Skeletal muscle tissue (tissue), 4 donors: Measurements from ENCODE around the gene ID2. TPM values are rescaled to one million over a fixed set of nuclear protein-coding genes. Genes with fewer than 3 reads are reported as not detected.

Experiments used
- H3K27ac ChIP-seq: one replicate; pipeline ENCODE4 v1.7.0; 2013; ENCODE audit warnings: mild to moderate bottlenecking, low read depth, low read length, inconsistent platforms
- H3K27me3 ChIP-seq, 3 donors: one replicate each; pipeline ENCODE4 v1.7.0; 2013; ENCODE audit warnings: low read length in 3 of 3; ENCODE audit not compliant: control insufficient read depth in 3 of 3, insufficient read depth in 3 of 3
- H3K36me3 ChIP-seq, 3 donors: one replicate each; pipeline ENCODE4 v1.7.0; 2013; ENCODE audit warnings: low read length in 3 of 3; ENCODE audit not compliant: control insufficient read depth in 3 of 3, insufficient read depth in 3 of 3
- H3K4me1 ChIP-seq, 3 donors: one replicate each; pipeline ENCODE4 v1.7.0; 2013; ENCODE audit warnings: low read length in 3 of 3, mild to moderate bottlenecking in 3 of 3; ENCODE audit not compliant: control insufficient read depth in 3 of 3, insufficient read depth in 3 of 3
- H3K4me3 ChIP-seq, 3 donors: one replicate each; pipeline ENCODE4 v1.7.0; 2013; ENCODE audit warnings: low read length in 3 of 3
- H3K9ac ChIP-seq, 3 donors: one replicate each; pipeline ENCODE4 v1.7.0; 2013; ENCODE audit warnings: low read length in 3 of 3, mild to moderate bottlenecking in 3 of 3, moderate library complexity in 2 of 3, low read depth in 1 of 3
- H3K9me3 ChIP-seq, 3 donors: one replicate each; pipeline ENCODE4 v1.7.0; 2013; ENCODE audit warnings: low read length in 3 of 3; ENCODE audit not compliant: control insufficient read depth in 3 of 3
- total RNA-seq: library from RNA; depleted of rRNA; stranded (reverse); fragments of >200 nt; gene quantifications from one replicate; pipeline ENCODE4 v1.2.3, GENCODE V29; 2014
- donor health status: Osteomylitis.

Gene ID2
- 35.0 TPM for total RNA-seq

- Histone ChIP-seq H3K4me1 (peaks cover 29 to 48% (median 46%) of the 10 kb centered on the region in 3 donors), H3K36me3 (peaks cover 0 to 2% (median 0%) of the 10 kb centered on the region in 3 donors), H3K27me3 (no peaks in the 10 kb centered on the region), H3K27ac (peak within 1 kb of the TSS; percentile 96), H3K4me3 (peak within 1 kb of the TSS; percentile 92 to 95 (median 95)), H3K9ac (peak within 1 kb of the TSS; percentile 76 to 92 (median 82)), H3K9me3 (no peaks in the 10 kb centered on the region)
Measured at GRCh38 chr2:8681786-8682692, at the start of gene ID2. ID2 (plus strand) TSS chr2:8682056; CDS start chr2:8682166, 110 bp downstream.

DNA sequence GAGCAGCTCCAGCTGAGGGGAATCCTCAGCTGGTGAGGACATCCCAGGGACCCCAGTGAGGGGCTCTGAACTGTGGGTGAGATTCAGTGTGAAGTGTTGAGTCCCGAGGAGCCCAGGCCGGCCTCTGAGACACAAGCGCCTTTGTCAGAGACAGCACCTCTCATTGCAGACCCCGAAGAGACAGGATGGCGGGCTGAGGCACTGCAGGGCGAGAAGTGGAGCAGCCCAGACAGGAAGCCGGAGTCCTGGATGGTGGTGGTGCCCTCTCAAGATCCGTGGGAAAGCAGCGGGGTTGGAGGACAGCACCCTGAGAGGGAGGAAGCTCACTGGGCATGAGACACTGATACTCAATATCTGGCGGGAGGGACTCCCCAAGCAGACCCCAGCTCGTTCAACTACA is 49.1 kb upstream of the ID2 start:
- Histone ChIP-seq H3K27ac (no peak overlapping the region), H3K9me3 (no peaks in the 10 kb centered on the region), H3K27me3 (peaks cover 0 to 5% (median 0%) of the 10 kb centered on the region in 3 donors), H3K4me3 (no peak overlapping the region), H3K36me3 (no peaks in the 10 kb centered on the region), H3K4me1 (no peaks in the 10 kb centered on the region), H3K9ac (no peak overlapping the region)

GRCh38 chr2:8633186-8633734 is 48.6 kb upstream of the ID2 start:
- no peak overlapping the region for H3K4me3 ChIP-seq
- no peak overlapping the region for H3K27ac ChIP-seq
- no peak overlapping the region for H3K9ac ChIP-seq
- H3K9me3 ChIP-seq = no peaks in the 10 kb centered on the region
- H3K36me3 ChIP-seq = no peaks in the 10 kb centered on the region
- no peaks in the 10 kb centered on the region for H3K4me1 ChIP-seq
- H3K27me3 ChIP-seq = peaks cover 0 to 5% (median 0%) of the 10 kb centered on the region in 3 donors

GRCh38 chr2:8633735-8634313 is 48.0 kb upstream of the ID2 start:
- Histone ChIP-seq H3K27ac (no peak overlapping the region), H3K4me3 (no peak overlapping the region), H3K9ac (no peak overlapping the region), H3K36me3 (no peaks in the 10 kb centered on the region), H3K4me1 (no peaks in the 10 kb centered on the region), H3K9me3 (no peaks in the 10 kb centered on the region), H3K27me3 (peaks cover 0 to 5% (median 0%) of the 10 kb centered on the region in 3 donors)

DNA sequence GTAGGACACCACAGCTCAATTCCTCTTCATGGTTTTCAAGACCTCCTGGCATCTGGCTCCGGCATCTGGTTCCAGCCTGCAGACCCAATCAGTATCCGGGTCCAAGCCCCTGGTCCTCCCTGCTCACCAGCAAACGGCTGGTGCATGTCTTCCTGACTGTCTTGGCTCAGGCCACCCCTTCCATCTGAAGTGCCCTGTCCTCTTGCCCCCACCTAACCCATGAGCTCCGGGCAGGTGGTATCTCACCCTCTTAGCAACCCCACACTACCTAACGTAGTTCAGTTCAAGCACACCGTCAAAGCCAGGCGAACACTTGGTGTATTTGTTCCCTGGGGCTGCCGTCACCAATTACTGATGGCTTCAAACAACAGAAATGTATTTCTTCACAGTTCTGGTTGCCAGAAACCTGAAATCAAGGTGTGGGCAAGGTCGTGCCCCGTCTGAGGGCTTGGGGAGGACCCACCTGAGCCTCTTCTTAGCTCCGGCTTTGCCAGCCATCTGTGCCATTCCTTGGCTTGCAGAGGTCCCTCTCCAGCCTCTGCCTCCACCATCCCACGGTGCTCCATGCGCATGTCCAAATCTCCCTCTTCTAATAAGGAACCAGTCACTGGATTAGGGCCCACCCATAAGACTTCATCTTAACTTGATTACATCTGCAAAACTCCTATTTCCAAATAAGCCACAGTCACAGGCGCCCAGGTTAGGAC is 47.2 kb upstream of the ID2 start:
- Histone ChIP-seq H3K36me3 (no peaks in the 10 kb centered on the region), H3K9ac (no peak overlapping the region), H3K27me3 (peaks cover 0 to 5% (median 0%) of the 10 kb centered on the region in 3 donors), H3K27ac (no peak overlapping the region), H3K9me3 (no peaks in the 10 kb centered on the region), H3K4me3 (no peak overlapping the region), H3K4me1 (no peaks in the 10 kb centered on the region)

DNA sequence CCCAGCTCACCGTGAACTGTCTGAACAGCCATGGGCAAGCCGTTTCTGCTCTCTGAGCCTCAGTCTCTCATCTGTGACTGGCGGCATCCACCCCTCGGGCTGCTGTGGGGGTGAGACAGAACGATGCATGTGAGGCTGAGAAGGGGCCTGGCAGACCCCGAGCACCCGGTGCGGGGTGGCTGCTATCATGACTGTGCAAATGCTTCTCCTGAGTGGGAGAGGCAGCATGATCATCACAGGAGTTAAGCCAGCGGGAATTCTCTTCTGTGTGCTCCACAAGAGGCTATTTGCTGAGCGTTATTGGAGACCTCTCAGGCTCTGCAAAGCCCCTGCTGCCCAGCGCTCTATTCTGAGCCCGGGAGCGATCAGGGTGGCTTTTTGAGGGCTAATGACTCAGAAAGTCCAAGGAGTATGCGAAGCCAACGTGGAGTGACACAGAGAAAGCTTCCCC is 45.8 kb upstream of the ID2 start:
- H3K4me3 ChIP-seq = no peak overlapping the region
- H3K4me1 ChIP-seq = no peaks in the 10 kb centered on the region
- peaks cover 0 to 5% (median 0%) of the 10 kb centered on the region in 3 donors for H3K27me3 ChIP-seq
- no peaks in the 10 kb centered on the region for H3K9me3 ChIP-seq
- no peak overlapping the region for H3K9ac ChIP-seq
- no peaks in the 10 kb centered on the region for H3K36me3 ChIP-seq
- no peak overlapping the region for H3K27ac ChIP-seq

GRCh38 chr2:8636721-8637636 is 44.9 kb upstream of the ID2 start:
- no peaks in the 10 kb centered on the region for H3K36me3 ChIP-seq
- H3K4me3 ChIP-seq = no peak overlapping the region
- H3K9ac ChIP-seq = no peak overlapping the region
- H3K4me1 ChIP-seq = no peaks in the 10 kb centered on the region
- no peak overlapping the region for H3K27ac ChIP-seq
- H3K27me3 ChIP-seq = no peaks in the 10 kb centered on the region
- H3K9me3 ChIP-seq = no peaks in the 10 kb centered on the region

- Histone ChIP-seq H3K27ac (no peak overlapping the region), H3K27me3 (no peaks in the 10 kb centered on the region), H3K36me3 (no peaks in the 10 kb centered on the region), H3K9me3 (no peaks in the 10 kb centered on the region), H3K4me1 (no peaks in the 10 kb centered on the region), H3K4me3 (no peak overlapping the region), H3K9ac (no peak overlapping the region)
Measured at GRCh38 chr2:8638327-8638726, 43.5 kb upstream of the ID2 start.

DNA sequence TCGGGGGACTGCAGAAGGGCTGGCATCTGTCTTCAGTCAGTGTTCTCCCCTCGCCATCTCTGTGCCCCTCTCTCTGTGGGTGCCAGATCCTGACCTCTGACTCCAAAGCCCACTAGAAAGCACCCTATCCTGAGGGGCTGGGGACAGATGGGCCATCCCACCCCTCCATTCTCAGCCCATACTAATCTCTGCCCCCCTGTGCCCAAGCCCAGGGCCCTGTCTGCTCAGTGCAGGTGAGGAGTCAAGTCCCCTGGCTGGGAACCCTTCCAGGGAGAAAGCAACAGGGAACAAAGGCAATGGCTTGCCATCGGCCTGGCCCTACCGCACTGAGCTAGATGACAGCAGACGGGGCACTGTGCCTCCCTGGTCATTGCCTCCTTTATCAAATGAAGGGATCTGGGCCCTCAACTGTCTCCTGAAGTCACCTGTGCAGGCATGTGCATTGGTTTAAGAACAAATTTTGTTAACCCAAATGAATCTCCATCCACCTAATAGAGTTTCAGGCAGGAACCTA is 42.7 kb upstream of the ID2 start:
- Histone ChIP-seq H3K9me3 (no peaks in the 10 kb centered on the region), H3K9ac (no peak overlapping the region), H3K4me3 (no peak overlapping the region), H3K36me3 (no peaks in the 10 kb centered on the region), H3K27me3 (no peaks in the 10 kb centered on the region), H3K27ac (no peak overlapping the region), H3K4me1 (no peaks in the 10 kb centered on the region)
